ENCODE measurements around the gene ZNF280B.

DNA sequence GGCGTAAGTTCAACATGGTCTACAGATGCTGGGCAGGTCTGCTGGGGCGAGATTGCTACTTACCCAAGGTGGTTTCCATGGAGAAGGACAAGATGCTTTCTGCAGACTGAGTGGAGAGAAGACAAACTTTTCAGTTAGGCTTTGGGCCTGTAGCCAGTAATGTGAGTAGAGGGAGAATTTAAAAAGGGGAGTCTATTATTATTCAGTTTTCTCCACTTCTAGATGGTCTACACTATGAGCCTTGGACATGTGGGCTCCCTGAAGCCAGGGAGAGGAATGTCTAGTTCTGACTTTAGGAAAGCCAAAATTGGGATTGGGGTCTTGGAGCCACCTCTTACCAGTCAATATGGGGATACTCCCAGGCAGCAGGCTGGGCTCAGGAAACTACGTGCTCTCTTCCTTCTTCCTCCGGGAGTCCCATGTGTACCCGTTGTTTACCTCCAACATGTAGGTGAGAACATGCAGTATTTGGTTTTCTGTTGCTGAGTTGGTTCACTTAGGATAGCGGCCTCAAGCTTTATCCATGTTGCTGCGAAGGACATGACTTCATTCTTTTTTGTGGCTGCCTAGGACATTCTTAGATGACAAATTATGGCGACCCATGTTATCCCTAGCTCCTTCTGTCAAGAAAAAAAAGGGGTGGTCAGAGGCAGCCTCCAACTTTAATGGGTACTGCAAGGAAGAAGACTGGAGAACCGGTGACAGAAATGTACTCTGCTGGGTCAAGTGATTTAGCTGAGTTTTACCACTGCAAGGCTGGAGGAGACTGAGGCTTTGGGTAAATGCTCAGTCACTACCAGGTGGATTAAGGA lies 26.3 kb upstream of the ZNF280B start:
- TF ChIP-seq, protein P1, sequence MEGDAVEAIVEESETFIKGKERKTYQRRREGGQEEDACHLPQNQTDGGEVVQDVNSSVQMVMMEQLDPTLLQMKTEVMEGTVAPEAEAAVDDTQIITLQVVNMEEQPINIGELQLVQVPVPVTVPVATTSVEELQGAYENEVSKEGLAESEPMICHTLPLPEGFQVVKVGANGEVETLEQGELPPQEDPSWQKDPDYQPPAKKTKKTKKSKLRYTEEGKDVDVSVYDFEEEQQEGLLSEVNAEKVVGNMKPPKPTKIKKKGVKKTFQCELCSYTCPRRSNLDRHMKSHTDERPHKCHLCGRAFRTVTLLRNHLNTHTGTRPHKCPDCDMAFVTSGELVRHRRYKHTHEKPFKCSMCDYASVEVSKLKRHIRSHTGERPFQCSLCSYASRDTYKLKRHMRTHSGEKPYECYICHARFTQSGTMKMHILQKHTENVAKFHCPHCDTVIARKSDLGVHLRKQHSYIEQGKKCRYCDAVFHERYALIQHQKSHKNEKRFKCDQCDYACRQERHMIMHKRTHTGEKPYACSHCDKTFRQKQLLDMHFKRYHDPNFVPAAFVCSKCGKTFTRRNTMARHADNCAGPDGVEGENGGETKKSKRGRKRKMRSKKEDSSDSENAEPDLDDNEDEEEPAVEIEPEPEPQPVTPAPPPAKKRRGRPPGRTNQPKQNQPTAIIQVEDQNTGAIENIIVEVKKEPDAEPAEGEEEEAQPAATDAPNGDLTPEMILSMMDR (IDR thresholded peaks at IDR 0.05), result no peak
- no peak for TF ChIP-seq POLR2A (IDR thresholded peaks at IDR 0.05)
